HG03039 (cell line): ENCODE data around the gene ACMSD.
"Not testable (repeated sequence)": the region's sequence is repeated elsewhere in the genome, so short reads cannot be mapped to it uniquely, and the experiment has no call there.

ENCODE experiments used
- ATAC-seq: cut with Tn5 transposase; IDR thresholded peaks from one replicate; pipeline ENCODE4 v1.9.1; 2021; ENCODE audit warnings: mild to moderate bottlenecking, moderate library complexity; ENCODE audit not compliant: unreplicated experiment

The ACMSD gene

DNA sequence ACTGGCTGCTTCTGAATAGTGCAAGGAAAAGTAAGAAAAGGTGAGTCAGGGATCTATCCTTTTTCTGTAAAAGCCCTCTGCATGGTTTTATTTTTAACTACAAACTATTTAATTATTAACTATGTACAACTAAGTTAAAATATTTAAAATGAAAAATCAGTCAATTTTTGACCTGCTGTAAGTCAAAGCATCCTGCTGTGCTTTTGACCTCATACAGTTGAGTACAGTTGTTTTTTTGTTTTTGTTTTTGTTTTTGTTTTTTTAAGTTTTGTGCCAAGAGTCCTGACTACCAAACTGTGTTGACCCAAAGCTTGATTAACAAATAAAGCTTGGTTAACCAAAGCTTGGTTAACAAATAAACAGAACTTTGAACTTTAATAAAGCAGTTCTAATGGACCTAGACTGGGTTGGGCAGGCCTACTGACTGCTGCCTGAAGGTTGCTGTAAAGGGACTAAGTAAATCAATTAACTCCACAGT lies at the start of gene ACMSD:
ACMSD (plus strand) TSS at position 474 of the 478 bp plus-strand sequence. CDS start 67 bp downstream, outside the sequence.
- no peak for ATAC-seq

DNA sequence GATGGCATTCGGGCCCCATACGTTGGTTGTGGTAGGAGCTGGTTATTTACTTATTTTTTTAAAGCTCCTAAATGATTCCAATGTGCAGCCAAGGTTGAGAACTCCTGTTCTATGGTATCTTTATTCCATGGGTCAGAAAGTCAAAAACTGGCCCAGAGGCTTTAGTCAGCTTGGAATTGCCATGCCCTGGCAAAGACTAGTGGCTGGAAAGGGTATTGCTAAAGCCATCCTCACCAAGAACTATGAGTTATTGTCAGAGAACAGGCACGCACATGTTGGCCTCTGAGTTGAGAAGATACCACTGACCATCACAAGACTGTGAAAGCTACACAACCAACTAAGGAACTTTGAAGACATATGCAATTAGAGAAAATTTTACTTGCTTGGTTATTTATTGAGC lies 47.9 kb upstream of the ACMSD start:
- no peak for ATAC-seq

GRCh38 chr2:134791616-134792015 lies 46.8 kb upstream of the ACMSD start:
- ATAC-seq = no peak

DNA sequence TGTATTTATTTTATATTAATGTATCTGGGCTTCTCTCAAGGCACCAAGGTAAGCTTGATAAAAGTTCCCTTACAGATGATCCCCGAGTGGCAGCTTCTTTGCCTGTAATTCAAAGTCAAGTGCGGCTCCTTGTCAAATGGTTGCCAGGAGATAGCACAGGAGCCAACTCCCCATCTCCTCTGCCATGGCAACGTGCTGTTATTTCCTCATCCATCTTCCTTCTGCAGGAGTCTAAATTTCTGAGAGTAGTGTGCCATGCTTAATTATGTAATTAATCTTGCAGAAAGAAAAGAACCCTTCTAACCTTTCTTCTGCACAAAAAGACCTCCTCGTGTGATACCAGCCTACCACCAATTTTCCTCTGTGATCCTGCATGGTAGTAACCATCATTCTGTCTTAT lies 46.2 kb upstream of the ACMSD start:
- ATAC-seq = no peak

DNA sequence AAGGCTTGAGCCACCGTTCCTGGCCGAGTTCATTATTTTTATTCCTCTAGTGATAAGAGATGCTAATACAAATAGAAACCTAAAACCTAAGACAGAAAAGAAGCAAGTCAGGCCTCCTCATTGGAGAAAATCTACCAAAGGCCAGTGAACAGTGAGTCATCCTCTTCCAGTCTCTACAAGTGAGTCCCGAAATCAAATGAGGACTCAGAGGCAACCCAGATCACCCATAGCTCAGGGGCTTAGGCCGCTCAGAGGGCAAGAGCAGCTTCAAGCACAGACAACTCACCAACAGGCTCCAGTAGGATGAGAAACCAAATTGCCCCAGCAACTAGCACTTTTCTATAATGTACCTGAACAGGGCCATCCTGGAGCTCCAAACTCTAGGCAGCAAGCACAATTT lies 42.7 kb upstream of the ACMSD start:
- no peak for ATAC-seq

GRCh38 chr2:134796373-134796772 lies 42.0 kb upstream of the ACMSD start:
- no peak for ATAC-seq

DNA sequence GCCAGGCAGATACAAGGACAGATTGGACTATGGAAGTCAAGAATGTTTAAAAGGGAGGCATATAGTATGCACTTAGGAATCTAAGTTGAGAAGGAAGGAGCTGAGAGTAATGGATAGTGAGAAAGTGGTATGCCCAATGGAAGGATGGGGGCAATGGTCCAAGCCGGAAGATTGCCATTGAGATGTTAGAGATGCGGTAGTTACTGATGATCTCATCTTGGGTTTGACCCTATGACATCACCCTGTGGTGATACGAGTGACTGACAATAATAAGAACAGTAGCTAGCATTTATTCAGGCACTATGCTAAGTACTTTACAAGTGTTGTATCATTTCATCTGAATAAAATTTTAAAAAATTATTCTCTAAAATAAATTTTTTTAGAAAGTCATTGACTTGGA lies 38.5 kb upstream of the ACMSD start:
- no peak for ATAC-seq

GRCh38 chr2:134800341-134800740 lies 38.1 kb upstream of the ACMSD start:
- no peak for ATAC-seq

DNA sequence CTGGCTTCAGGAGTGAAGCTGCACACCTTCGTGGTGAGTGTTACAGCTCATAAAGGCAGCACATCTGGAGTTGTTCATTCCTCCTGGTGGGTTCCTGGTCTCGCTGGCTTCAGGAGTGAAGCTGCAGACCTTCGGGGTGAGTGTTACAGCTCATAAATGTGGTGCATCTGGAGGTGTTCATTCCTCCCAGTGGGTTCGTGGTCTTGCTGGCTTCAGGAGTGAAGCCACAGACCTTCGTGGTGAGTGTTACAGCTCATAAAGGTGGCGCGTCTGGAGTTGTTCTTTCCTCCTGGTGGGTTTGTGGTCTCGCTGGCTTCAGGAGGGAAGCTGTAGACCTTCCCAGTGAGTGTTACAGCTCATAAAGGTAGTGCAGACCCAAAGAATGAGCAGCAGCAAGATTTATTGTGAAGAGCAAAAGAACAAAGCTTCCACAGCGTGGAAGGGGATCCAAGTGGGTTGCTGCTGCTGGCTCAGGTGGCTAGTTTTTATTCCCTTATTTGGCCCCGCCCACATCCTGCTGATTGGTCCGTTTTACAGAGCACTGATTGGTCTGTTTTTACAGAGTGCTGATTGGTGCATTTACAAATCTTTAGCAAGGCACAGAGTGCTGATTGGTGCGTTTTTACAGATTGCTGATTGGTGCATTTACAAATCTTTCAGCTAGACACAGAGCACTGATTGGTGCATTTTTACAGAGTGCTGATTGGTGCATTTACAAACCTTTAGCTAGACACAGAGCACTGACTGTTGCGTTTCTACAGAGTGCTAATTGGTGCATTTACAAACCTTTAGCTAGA lies 34.6 kb upstream of the ACMSD start:
- not testable (repeated sequence) for ATAC-seq

GRCh38 chr2:134815741-134816140 lies 22.7 kb upstream of the ACMSD start:
- no peak for ATAC-seq

DNA sequence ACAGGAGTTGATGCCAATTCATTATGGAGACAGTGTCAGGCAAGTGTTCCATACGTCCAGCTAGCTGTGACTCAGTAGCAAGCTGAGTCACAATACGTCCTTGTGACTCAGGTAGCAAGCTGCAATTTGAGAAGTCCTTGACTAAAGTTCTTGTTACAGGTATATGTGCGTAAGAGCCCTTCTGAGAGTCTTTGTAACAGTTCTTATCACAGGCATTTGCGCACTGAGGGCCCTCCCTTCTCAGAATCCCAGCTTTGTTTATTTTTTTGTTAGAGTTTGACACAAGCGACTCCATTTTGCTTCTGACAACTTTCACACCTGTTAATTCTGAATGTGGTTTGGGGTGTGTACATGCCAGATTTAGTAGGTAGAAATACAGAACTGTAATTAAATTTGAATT lies 20.1 kb upstream of the ACMSD start:
- ATAC-seq = no peak

GRCh38 chr2:134819334-134819733 lies 19.1 kb upstream of the ACMSD start:
- ATAC-seq = no peak

- ATAC-seq = no peak
Observed at GRCh38 chr2:134823431-134823830, 15.0 kb upstream of the ACMSD start.

GRCh38 chr2:134823832-134824231 lies 14.6 kb upstream of the ACMSD start:
- no peak for ATAC-seq

GRCh38 chr2:134825716-134826115 lies 12.7 kb upstream of the ACMSD start:
- not testable (repeated sequence) for ATAC-seq

DNA sequence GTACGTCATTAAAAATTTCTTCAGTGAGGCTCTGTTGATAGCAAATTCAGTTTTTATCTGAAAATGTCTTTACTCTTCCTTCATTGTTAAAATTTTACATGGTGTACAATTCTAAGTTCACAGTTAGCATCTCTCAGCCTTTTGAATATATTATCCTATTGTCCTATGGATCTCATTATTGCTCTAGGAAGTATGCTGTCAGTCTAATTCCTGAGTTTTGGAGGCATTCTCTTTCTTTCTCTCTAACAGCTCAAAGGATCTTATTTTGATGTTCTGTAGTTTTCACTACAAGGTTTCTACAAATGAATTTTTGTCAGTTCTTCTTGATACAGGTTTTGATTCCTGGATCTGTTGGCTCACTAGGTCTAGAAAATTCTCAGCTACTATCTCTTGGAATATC lies 2.9 kb upstream of the ACMSD start:
- ATAC-seq = no peak

DNA sequence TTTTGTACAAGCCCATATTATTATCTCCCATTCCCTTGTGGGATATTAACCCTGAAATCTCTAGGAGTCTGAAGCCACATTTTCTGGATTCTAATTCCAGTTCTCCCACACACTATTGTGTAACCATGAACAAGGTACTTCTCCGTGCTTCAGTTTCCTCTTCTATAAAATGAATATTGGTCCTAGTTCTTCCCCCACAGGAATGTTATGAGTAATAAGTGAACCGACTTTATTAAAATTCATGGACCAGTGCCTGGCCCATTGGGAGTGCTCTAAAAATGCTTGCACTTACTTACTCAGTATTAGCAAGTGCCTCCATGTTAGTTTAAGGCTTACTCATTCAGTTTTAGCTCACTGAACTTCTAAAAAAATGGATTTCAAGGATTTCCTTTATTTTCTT lies 1.4 kb upstream of the ACMSD start:
- ATAC-seq = no peak

DNA sequence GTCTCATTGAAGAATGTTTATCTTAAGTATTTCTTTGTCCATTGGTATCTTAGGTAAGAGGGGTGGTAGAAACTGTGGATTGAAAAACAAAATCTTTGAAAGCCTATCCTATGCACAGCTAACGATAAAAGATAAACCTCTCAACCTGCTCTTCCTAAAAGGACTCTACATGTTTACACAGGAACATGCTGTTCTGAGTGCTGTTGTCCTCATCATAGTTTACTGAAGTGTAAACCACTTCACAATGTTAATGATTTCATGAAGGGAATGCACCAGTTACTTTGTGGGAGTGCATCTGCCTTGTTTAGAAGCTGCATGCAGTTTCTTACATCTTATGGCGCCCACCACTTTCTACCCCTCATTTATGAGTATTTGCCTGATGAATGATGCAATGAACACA lies 1.2 kb downstream of the ACMSD start:
- ATAC-seq = no peak

DNA sequence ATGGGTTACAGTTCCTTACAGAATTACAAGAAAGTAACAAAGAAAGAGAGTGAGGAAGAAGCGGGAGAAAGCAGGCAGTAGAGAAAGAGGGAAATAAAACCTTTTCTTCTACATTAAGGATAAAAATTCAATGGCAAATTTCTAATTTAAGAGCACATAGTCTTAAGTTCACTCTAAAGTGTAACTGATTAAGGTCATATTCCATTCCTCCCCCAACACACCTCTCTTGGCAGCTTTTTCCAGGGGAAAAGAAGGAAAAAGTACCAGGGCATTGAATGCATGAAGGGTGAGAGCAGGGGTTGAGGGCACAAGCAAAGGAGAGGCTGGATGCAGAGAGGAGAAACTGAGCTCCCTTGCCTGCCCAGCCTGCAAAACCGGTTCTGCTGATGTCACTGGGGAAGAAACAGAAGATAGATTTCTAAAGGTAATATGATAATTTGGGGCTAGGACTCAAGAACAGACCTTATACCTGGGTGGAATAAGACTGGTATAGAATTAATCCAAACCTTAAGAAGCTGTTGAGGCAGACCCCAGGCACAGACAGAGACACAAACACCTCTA lies 4.6 kb downstream of the ACMSD start:
- ATAC-seq = no peak

- no peak for ATAC-seq
Observed at GRCh38 chr2:134843968-134844367, 5.6 kb downstream of the ACMSD start.

- no peak for ATAC-seq
Observed at GRCh38 chr2:134845028-134845427, 6.6 kb downstream of the ACMSD start.

GRCh38 chr2:134845719-134846118 lies 7.3 kb downstream of the ACMSD start:
- ATAC-seq = no peak

- ATAC-seq = no peak
Observed at GRCh38 chr2:134846213-134846612, 7.8 kb downstream of the ACMSD start.
